Erythroblast (primary cell): Measurements from ENCODE around the gene DIRAS1.

Experiments used
- GATA1 ChIP-seq: IDR thresholded peaks from 2 replicates; pipeline ENCODE4 v1.6.1; 2011; ENCODE audit warnings: low read depth, mild to moderate bottlenecking, control low read depth, low read length, moderate library complexity
- POLR2A ChIP-seq: IDR thresholded peaks from 2 replicates; pipeline ENCODE4 v1.6.1; 2011; ENCODE audit warnings: mild to moderate bottlenecking, low read length

DNA sequence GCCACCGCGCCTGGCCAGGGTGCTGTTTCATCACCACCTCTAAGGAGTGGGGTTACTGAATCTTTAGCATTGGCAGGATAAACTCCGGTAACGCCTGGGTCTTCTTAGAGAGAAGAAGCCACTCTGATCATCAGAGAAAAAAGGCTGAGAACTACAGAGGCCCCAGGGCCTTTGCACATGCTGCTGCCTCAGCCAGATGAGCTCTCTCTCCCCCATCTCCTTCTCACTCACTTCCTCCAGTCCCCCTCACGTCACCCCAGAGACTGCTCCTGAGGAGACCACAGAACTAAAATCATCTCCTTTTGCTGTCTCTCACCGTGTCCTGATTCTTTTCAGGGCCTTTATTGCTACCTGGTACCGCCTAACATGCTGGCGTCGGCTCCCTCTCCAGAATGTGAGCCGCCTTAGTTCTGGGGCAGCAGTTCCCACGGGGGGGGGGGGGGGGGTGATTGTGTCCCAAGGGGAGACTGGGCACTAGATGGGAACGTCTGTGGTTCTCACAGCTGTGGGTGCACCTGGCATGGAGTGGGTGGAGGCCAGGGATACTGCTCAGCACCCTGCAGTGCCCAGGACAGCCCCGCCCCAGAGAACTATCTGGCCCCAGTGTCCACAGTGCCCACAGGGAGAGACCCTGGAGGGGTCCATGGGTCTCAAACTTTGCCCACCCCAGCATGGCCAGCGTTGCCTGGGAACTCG lies 5.1 kb upstream of the DIRAS1 start:
- no peak for TF ChIP-seq POLR2A
- no peak for TF ChIP-seq GATA1
